SK-N-SH treated with all-trans-retinoic acid at 6 μM for 48 hours (cell line): ENCODE results near the gene GATA5.

Source experiments
- ATAC-seq: fragments of 200-7000 bp; cut with Tn5 transposase; 3 replicates; pipeline ENCODE4 v1.9.1; 2020; ENCODE audit warnings: mild to moderate bottlenecking, moderate library complexity
- ARNTL ChIP-seq: fragments of 450-650 bp; formaldehyde crosslinking; IDR thresholded peaks from 2 replicates; pipeline ENCODE4 v1.5.0; 2020; ENCODE audit warnings: low read depth, mild to moderate bottlenecking, moderate library complexity, borderline replicate concordance
- CREB5 ChIP-seq: fragments of 250-450 bp; sonication (Bioruptor Pico); IDR thresholded peaks from 2 replicates; pipeline ENCODE4 v1.5.1; 2020; ENCODE audit warnings: low read depth, mild to moderate bottlenecking, moderate library complexity
- CSDC2 ChIP-seq: fragments of 250-450 bp; sonication (Bioruptor Pico); IDR thresholded peaks from 2 replicates; pipeline ENCODE4 v1.5.0; 2020; ENCODE audit warnings: mild to moderate bottlenecking, moderate library complexity
- CSRNP3 ChIP-seq: fragments of 250-450 bp; sonication (Bioruptor Pico); IDR thresholded peaks from 2 replicates; pipeline ENCODE4 v1.5.1; 2021; ENCODE audit warnings: mild to moderate bottlenecking, moderate library complexity
- ESRRG ChIP-seq: fragments of 250-450 bp; sonication (Bioruptor Pico); IDR thresholded peaks from 2 replicates; pipeline ENCODE4 v1.6.1; 2021; ENCODE audit warnings: mild to moderate bottlenecking
- GLIS3 ChIP-seq: fragments of 250-450 bp; sonication (Bioruptor Pico); IDR thresholded peaks from 2 replicates; pipeline ENCODE4 v1.5.0; 2020; ENCODE audit warnings: mild to moderate bottlenecking, moderate library complexity
- OSR1 ChIP-seq: fragments of 250-450 bp; sonication (Bioruptor Pico); IDR thresholded peaks from 2 replicates; pipeline ENCODE4 v1.8.0; 2022; ENCODE audit warnings: moderate library complexity, mild to moderate bottlenecking, inconsistent platforms
- PATZ1 ChIP-seq: fragments of 250-450 bp; sonication (Bioruptor Pico); IDR thresholded peaks from 2 replicates; pipeline ENCODE4 v1.8.0; 2020; ENCODE audit warnings: mild to moderate bottlenecking, moderate library complexity, borderline replicate concordance
- POU6F1 ChIP-seq: fragments of 250-450 bp; sonication (Bioruptor Pico); IDR thresholded peaks from 2 replicates; pipeline ENCODE4 v1.8.0; 2021; ENCODE audit warnings: low read depth, mild to moderate bottlenecking, moderate library complexity, borderline replicate concordance
- PPARA ChIP-seq: fragments of 250-450 bp; sonication (Bioruptor Pico); IDR thresholded peaks from 2 replicates; pipeline ENCODE4 v1.5.0; 2020; ENCODE audit warnings: mild to moderate bottlenecking, borderline replicate concordance
- SNAI2 ChIP-seq: fragments of 250-450 bp; sonication (Bioruptor Pico); IDR thresholded peaks from 2 replicates; pipeline ENCODE4 v1.5.0; 2020; ENCODE audit warnings: mild to moderate bottlenecking, moderate library complexity
- TCF4 ChIP-seq: fragments of 250-450 bp; sonication (Bioruptor Pico); IDR thresholded peaks from 2 replicates; pipeline ENCODE4 v1.8.0; 2021; ENCODE audit warnings: mild to moderate bottlenecking, moderate library complexity, borderline replicate concordance
- TOX ChIP-seq: fragments of 250-450 bp; sonication (Bioruptor Pico); IDR thresholded peaks from 2 replicates; pipeline ENCODE4 v1.8.0; 2021; ENCODE audit warnings: mild to moderate bottlenecking, moderate library complexity, borderline replicate concordance
- TSHZ2 ChIP-seq: fragments of 250-450 bp; sonication (Bioruptor Pico); IDR thresholded peaks from 2 replicates; pipeline ENCODE4 v1.5.0; 2020; ENCODE audit warnings: mild to moderate bottlenecking, moderate library complexity
- ZC3H10 ChIP-seq: fragments of 250-450 bp; sonication (Bioruptor Pico); IDR thresholded peaks from 2 replicates; pipeline ENCODE4 v1.5.1; 2021; ENCODE audit warnings: mild to moderate bottlenecking, moderate library complexity
- ZFP3 ChIP-seq: fragments of 250-450 bp; sonication (Bioruptor Pico); IDR thresholded peaks from 2 replicates; pipeline ENCODE4 v1.5.0; 2020; ENCODE audit warnings: mild to moderate bottlenecking, moderate library complexity
- ZFP30 ChIP-seq: fragments of 450-650 bp; formaldehyde crosslinking; IDR thresholded peaks from 2 replicates; pipeline ENCODE4 v1.5.0; 2022; ENCODE audit warnings: mild to moderate bottlenecking, moderate library complexity
- ZNF8 ChIP-seq: fragments of 450-650 bp; formaldehyde crosslinking; IDR thresholded peaks from 2 replicates; pipeline ENCODE4 v1.5.0; 2020; ENCODE audit warnings: mild to moderate bottlenecking, moderate library complexity

GATA5 gene

GRCh38 chr20:62451156-62451767 is 24.5 kb downstream of the GATA5 start:
- ATAC-seq: no peak
- TF ChIP-seq OSR1 (no peak), SNAI2 (CRISPR knock-in tag) (no peak), ESRRG (no peak), ZFP3 (no peak), PATZ1 (CRISPR knock-in tag) (no peak), TOX (CRISPR knock-in tag) (no peak), POU6F1 (no peak), CREB5 (no peak), ZNF8 (CRISPR knock-in tag) (no peak), TSHZ2 (CRISPR knock-in tag) (no peak), GLIS3 (no peak), ARNTL (CRISPR knock-in tag) (no peak)
- TF ChIP-seq, all 23 proteins: peak for 0

- peak; percentile 36 for ATAC-seq
- no peak for TF ChIP-seq ZFP30 (CRISPR knock-in tag)
- TF ChIP-seq TCF4 (CRISPR knock-in tag): no peak
- no peak for TF ChIP-seq CSRNP3 (CRISPR knock-in tag)
- TF ChIP-seq ZFP3: no peak
- TF ChIP-seq PPARA (CRISPR knock-in tag): no peak
- TF ChIP-seq CSDC2: no peak
- no peak for TF ChIP-seq GLIS3
- no peak for TF ChIP-seq TSHZ2 (CRISPR knock-in tag)
- no peak for TF ChIP-seq ZC3H10 (CRISPR knock-in tag)
Observed at GRCh38 chr20:62449951-62450691, 25.7 kb downstream of the GATA5 start.
